Neuron (in vitro differentiated cells): ENCODE measurements around the gene TACR1.

Experiments used
- H2AFZ ChIP-seq: one replicate; pipeline ENCODE4 v1.6.1; 2013; ENCODE audit warnings: low read depth, mild to moderate bottlenecking, inconsistent platforms, low read length, moderate library complexity
- H3K27me3 ChIP-seq: one replicate; pipeline ENCODE4 v1.6.1; 2013; ENCODE audit warnings: low read length; ENCODE audit not compliant: insufficient read depth
- H3K36me3 ChIP-seq: one replicate; pipeline ENCODE4 v1.6.1; 2013; ENCODE audit warnings: low read length; ENCODE audit not compliant: insufficient read depth
- H3K4me1 ChIP-seq: one replicate; pipeline ENCODE4 v1.6.1; 2013; ENCODE audit warnings: low read length; ENCODE audit not compliant: insufficient read depth
- H3K4me3 ChIP-seq: 2 replicates; pipeline ENCODE4 v1.5.1; 2013; ENCODE audit warnings: mild to moderate bottlenecking, low read length, moderate library complexity
- H3K9me3 ChIP-seq: one replicate; pipeline ENCODE4 v1.6.1; 2013; ENCODE audit warnings: low read length

The TACR1 gene

DNA sequence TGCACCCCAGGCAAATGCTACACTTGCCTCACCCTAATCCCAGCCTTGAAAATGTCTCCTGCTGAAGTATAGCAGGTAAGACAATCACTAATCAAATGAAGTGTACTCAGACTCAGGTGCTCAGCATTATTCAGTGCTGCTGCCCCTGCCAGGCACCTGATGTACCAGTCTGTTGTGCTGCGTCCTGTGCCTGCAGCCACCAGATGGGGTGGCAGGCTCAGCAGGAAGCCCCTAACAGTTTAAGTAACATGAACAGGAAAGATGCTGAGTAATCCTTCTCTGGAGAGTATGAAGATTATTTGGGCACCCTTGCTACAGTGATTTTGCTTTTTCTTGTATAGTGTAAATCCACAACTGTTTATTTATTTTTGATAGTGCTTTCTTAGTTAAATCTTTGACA is 69.1 kb downstream of the TACR1 start:
- no peak overlapping the region for H3K4me3 ChIP-seq

DNA sequence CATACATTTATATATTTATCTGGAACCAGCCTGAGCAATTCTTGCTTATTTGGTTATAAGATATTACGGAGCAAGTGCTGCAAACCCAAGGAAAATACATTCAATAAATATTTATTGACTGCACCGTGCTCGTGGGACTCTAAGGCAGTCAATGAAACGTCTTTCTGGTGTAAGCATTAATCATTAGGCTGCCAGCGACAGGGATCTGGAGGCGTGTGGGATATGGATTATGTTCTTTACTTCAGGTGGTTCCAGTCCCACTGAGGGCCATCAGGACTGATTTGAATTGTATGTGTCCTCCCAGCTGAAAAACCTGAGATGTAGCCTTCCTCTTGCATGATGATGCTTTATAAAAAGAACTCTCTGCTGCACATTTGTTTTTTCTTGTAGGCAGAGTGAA is 75.4 kb downstream of the TACR1 start:
- no peaks in the 10 kb centered on the region for H3K9me3 ChIP-seq
- no peak overlapping the region for H2AFZ ChIP-seq
- H3K27me3 ChIP-seq, result no peaks in the 10 kb centered on the region
- H3K4me3 ChIP-seq, result no peak overlapping the region
- no peaks in the 10 kb centered on the region for H3K4me1 ChIP-seq
- no peaks in the 10 kb centered on the region for H3K36me3 ChIP-seq

More for the DNA sequence above, 69.1 kb downstream of the TACR1 start:
- Histone ChIP-seq H3K27me3 (no peaks in the 10 kb centered on the region), H3K4me1 (no peaks in the 10 kb centered on the region), H2AFZ (no peak overlapping the region), H3K36me3 (no peaks in the 10 kb centered on the region), H3K9me3 (no peaks in the 10 kb centered on the region)

DNA sequence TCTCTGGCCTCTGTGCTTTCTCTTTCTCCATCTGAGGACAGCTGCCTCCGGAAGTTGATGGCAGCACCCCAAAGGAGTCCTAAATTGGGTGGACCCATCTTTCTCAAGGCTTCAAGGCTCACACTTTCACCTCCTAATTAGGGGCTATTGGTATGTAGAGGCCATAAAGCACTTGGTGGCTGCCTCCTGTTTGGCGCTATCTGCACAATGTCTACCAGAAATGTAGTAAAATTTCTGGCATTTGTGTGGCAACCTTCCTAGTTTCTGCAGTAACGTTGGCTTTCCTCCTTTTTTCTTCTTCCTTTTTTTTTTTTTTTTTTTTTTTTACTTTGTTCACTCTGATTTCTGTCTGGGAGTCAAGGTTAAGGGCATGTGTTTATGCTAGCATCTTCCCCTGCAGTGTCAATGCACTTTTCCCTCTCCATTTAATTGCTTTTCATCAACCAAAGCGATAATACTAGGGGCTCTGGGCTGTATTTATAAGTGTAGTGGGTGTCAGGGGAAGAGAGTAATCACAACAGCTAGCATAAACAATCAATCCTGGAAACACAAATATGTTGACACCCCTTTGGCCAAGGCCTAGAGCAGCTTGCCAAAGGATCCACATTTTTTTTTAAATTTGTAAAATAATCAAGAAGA is 86.0 kb downstream of the TACR1 start:
- no peaks in the 10 kb centered on the region for H3K36me3 ChIP-seq
- H2AFZ ChIP-seq, result no peak overlapping the region
- no peak overlapping the region for H3K4me3 ChIP-seq
- H3K4me1 ChIP-seq, result no peaks in the 10 kb centered on the region
- H3K9me3 ChIP-seq, result no peaks in the 10 kb centered on the region
- H3K27me3 ChIP-seq, result no peaks in the 10 kb centered on the region

DNA sequence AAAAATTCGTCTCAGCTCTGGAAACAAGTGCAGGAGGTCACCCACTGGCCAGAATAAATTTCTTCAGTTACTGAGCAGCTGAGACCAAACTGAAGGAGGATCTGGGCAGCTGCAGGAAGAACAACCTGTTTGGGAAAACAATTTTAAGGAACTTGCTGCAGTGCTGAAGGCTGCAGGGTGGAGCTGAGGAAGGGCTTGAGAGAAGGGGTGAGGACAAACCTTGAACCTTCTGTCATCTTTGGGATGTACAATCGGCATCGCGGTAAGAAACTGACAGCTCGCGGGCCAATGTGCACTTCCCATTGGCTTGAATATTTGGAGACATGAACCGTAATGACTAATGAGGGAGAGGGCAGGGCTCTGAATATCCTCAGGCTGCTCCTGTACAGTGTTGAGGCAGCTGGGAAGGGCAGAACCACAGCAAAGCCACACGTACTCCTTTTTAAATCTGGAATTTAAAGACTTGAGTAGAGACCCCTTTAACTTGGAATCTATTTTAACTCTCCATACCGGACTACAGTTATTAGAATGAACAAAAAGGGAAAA is 90.3 kb downstream of the TACR1 start:
- Histone ChIP-seq H3K27me3 (no peaks in the 10 kb centered on the region), H3K4me3 (no peak overlapping the region), H3K36me3 (no peaks in the 10 kb centered on the region), H3K4me1 (no peaks in the 10 kb centered on the region), H2AFZ (no peak overlapping the region), H3K9me3 (no peaks in the 10 kb centered on the region)

DNA sequence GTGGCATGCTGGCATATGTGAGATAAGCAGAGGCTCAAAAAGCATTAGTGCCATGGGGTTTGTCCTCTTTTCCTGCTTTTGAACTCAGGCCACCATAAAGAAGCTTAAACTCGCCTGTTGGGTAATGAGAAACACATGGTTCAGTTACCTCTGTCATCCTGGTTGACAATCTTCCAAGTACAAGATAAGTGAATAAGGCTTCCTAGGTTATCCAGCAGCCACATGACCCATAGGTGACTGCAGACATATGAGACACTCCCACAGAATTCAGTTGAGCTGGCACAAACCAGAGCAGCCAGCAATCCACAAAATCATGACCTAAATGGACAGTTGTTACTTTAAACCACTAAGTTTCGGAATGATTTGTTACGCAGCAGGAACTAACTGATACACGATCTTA is 97.3 kb downstream of the TACR1 start:
- H3K4me3 ChIP-seq, result no peak overlapping the region
- H3K4me1 ChIP-seq, result no peaks in the 10 kb centered on the region
- no peaks in the 10 kb centered on the region for H3K9me3 ChIP-seq
- no peaks in the 10 kb centered on the region for H3K36me3 ChIP-seq
- no peaks in the 10 kb centered on the region for H3K27me3 ChIP-seq
- H2AFZ ChIP-seq, result no peak overlapping the region

DNA sequence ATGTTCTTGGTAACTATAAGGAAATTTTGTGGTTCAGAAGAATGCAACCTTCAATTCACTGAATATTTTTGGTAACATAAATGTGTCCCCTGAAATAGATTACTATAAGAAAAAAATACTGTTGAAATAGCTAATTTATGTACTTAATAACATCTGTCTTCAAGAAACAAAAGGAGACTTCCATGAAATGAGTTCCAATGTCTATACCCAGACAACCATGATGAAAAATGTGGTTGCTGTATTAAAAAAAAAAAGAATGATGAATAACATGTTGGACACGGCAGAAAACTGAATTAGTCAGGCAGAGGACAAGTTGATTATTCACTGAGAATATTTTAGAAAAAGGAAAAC is 98.5 kb downstream of the TACR1 start:
- H3K4me3 ChIP-seq, result no peak overlapping the region
- H3K27me3 ChIP-seq, result no peaks in the 10 kb centered on the region
- H3K9me3 ChIP-seq, result no peaks in the 10 kb centered on the region
- H2AFZ ChIP-seq, result no peak overlapping the region
- H3K4me1 ChIP-seq, result no peaks in the 10 kb centered on the region
- no peaks in the 10 kb centered on the region for H3K36me3 ChIP-seq

DNA sequence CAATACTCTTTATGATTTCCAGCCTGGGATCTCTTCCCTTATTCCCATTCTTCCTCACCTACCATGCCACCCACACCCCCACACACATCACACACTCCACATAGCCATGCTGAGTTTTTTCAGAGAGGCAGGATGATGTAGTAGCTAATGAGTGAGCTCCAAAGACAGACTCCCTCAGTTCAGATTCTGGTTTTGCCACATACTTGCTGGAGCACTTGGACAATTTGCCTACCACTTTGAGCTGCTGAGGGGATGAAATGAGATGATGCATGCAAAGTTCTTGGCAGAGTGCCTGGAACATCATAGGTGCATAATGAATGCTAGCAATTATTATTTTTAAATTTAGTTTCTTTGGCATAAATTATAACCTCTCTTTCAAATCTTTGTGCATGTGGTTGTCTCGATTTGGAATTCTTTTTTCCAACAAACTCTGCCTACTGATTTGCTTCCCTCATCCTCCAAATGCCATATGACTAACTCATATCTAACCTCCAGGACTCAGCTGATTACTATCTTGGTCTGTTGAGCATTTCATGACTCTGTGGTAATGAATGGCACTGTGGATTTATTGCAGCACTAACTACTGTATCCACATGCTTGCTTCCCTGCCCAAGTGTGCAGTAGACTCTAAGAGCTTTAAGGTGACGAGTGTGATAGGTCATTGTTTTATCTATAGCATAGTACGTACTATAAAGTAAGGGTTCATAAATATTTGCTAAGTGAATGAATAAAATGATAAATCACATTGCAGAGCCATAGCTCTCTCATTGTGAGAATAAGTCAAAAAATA is 99.1 kb downstream of the TACR1 start:
- Histone ChIP-seq H3K27me3 (no peaks in the 10 kb centered on the region), H3K4me1 (no peaks in the 10 kb centered on the region), H2AFZ (no peak overlapping the region), H3K36me3 (no peaks in the 10 kb centered on the region), H3K9me3 (no peaks in the 10 kb centered on the region), H3K4me3 (no peak overlapping the region)

DNA sequence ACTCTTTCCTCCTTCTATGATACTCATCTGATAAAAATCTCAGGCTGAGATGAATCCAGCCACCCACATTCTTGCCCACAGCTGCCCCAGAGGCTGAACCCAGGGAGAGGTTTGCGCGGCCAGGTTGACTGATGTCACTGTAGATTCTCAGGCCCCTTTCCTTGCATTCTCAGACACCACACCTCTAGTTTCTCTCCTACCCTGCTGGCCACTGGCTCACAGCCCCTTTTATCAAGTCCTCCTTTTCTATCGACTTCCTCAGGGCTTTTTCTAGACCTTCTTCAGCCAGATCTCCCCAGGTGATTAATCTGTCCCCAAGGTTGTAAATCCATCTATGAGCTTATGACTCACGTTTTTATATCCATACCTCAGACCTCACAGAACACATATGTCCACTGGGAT is 99.8 kb downstream of the TACR1 start:
- Histone ChIP-seq H3K9me3 (no peaks in the 10 kb centered on the region), H3K36me3 (no peaks in the 10 kb centered on the region), H3K4me1 (no peaks in the 10 kb centered on the region), H2AFZ (no peak overlapping the region), H3K27me3 (no peaks in the 10 kb centered on the region), H3K4me3 (no peak overlapping the region)

DNA sequence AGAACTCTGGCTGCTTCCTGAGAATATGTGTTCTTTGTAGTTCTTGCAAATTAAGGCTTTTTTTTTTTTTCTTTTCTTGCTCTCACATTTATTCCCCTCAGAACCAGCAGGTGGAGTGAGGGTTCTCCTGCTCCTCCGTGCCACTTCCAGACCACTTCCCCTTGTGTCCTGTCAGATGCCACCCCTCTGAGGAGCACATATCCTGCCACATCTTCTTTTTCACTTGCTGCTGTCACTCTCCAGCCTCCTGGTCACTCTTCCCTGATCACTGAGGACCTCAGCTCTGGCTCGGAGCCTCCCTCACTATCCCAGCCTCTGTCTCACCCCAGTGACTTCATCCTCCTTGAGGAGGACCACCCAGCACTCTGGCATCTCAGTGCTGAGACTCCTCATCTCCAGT is 100.5 kb downstream of the TACR1 start:
- Histone ChIP-seq H3K36me3 (no peaks in the 10 kb centered on the region), H3K27me3 (no peaks in the 10 kb centered on the region), H3K4me3 (no peak overlapping the region), H3K4me1 (no peaks in the 10 kb centered on the region), H2AFZ (no peak overlapping the region), H3K9me3 (no peaks in the 10 kb centered on the region)

DNA sequence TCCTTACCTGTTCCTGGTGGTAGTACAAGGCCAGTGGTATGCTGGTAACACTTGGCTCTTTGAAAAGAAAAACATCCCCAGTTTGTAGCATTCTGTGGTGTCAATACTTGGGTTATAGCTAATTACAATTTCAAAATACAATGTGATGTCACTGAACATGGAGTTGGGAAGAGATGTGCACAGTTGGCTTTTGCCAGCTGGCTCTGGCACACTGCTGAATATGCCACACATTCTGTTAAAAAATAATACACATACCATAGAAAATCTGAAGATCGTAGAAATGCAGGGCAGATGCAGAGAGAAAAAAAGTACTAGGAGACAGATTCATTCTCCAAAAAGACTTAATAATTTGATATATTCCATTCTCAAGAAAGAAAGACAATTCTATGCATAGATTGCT is 101.5 kb downstream of the TACR1 start:
- H3K4me3 ChIP-seq, result no peak overlapping the region
- no peaks in the 10 kb centered on the region for H3K36me3 ChIP-seq
- H3K9me3 ChIP-seq, result no peaks in the 10 kb centered on the region
- no peaks in the 10 kb centered on the region for H3K4me1 ChIP-seq
- no peaks in the 10 kb centered on the region for H3K27me3 ChIP-seq
- H2AFZ ChIP-seq, result no peak overlapping the region

DNA sequence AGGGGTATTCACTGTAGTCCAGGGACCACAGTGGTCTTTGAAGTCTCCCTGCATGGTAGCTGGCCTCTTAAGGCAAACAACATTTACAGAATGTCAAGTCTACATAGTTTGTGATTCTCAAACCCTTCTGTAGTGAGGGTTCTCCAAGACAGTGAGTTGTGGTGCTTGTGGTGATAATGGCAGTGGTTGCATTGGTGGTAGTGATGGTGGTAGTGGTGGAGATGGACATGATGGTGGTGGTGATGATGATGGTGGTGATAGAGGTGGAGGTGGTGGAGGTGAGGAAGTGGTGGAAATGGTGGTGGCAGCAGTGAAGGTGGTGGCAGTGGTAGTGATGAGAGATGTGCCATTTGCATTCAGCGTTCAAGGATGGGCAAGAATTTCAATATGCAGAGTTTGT is 104.9 kb downstream of the TACR1 start:
- H3K4me1 ChIP-seq, result no peaks in the 10 kb centered on the region
- no peaks in the 10 kb centered on the region for H3K27me3 ChIP-seq
- no peak overlapping the region for H2AFZ ChIP-seq

DNA sequence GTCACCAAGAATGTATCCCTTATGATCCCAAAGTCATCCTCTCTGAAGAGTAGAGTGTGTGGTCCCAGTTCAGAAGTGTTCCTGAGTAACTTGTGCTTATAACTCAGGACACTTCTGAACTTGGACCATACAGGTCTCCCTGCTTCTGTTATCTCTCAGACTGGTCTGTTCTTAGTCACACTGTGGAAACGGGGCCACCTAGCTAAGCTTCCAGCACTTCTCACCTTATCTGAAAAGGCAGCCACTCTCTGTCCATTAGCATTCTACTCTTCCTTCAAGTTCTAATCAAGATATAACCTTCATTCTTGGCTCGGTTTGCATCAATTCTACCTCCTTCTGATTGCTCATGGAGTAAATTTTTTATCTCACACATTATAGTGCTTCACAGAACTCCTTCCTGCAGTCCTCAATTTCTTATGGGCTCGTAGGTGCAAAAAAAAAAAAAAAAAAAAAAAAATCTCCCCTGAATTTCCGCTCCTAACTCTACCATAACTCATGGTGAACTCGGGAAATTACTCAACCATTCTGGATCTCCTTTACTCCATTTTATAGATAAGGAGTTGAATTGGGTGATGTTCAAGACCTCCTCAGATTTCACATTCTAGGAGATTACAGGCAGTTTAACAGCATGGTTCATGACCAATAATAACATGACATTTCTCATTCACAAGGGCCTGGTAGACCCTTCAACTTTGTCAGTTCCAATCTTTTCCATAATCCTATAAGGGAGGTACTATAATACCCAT is 108.4 kb downstream of the TACR1 start:
- no peak overlapping the region for H2AFZ ChIP-seq
- H3K4me3 ChIP-seq, result no peak overlapping the region
- no peaks in the 10 kb centered on the region for H3K9me3 ChIP-seq
- no peaks in the 10 kb centered on the region for H3K36me3 ChIP-seq
- H3K4me1 ChIP-seq, result no peaks in the 10 kb centered on the region
- no peaks in the 10 kb centered on the region for H3K27me3 ChIP-seq

More for the DNA sequence above, 104.9 kb downstream of the TACR1 start:
- Histone ChIP-seq H3K36me3 (no peaks in the 10 kb centered on the region), H3K4me3 (no peak overlapping the region), H3K9me3 (no peaks in the 10 kb centered on the region)

DNA sequence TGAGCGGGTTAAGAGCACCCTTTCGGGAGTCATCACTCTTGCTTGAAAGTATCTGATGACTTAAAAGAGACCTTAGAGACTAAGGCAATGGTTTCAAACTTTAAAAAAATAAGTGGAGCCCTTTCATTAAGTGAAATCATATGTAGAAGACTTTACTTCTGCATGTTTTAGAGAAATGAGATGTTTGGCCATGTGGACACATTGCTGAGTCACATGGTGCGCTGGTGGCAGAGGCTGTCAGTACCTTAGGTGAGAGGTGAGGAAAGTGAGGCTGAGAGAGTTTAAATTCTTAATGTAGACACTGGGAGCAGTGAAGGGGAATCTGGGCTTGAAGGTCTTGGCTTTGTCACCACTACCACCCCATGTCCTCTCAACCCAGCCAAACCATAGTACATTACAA is 109.8 kb downstream of the TACR1 start:
- H2AFZ ChIP-seq, result no peak overlapping the region
- H3K4me1 ChIP-seq, result no peaks in the 10 kb centered on the region
- no peak overlapping the region for H3K4me3 ChIP-seq
- H3K9me3 ChIP-seq, result no peaks in the 10 kb centered on the region
- H3K36me3 ChIP-seq, result no peaks in the 10 kb centered on the region
- no peaks in the 10 kb centered on the region for H3K27me3 ChIP-seq
